GM23338 (cell line): ENCODE results near the gene FANCC. TPM values are rescaled to one million over a fixed set of nuclear protein-coding genes. Genes with fewer than 3 reads are reported as not detected.

Experiments
- ATAC-seq: fragments of 200-7000 bp; cut with Tn5 transposase; 3 replicates; pipeline ENCODE4 v1.9.1; 2020
- DNase-seq: peaks from one replicate; pipeline ENCODE4 v3.0.0-alpha.2; 2015; ENCODE audit warnings: low spot score
- H2AFZ ChIP-seq: fragments of 200-600 bp; sonication (generic); 2 replicates; pipeline ENCODE4 v1.8.0; 2016; ENCODE audit warnings: antibody characterized with exemption, mild to moderate bottlenecking, moderate library complexity
- H3F3A ChIP-seq: fragments of 200-600 bp; sonication (generic); replicated peaks from 2 replicates; pipeline ENCODE4 v1.8.0; 2017; ENCODE audit warnings: antibody characterized with exemption, mixed run types, low read depth
- H3K27ac ChIP-seq: fragments of 200-600 bp; sonication (generic); 2 replicates; pipeline ENCODE4 v1.6.1; 2016; ENCODE audit warnings: low read depth
- H3K27me3 ChIP-seq: fragments of 200-600 bp; sonication (generic); 2 replicates; pipeline ENCODE4 v1.8.0; 2016; ENCODE audit warnings: mild to moderate bottlenecking, mixed run types, moderate library complexity; ENCODE audit not compliant: insufficient read depth
- H3K36me3 ChIP-seq: fragments of 200-600 bp; sonication (generic); 2 replicates; pipeline ENCODE4 v1.8.0; 2016; ENCODE audit warnings: mild to moderate bottlenecking; ENCODE audit not compliant: insufficient read depth
- H3K4me1 ChIP-seq: fragments of 200-600 bp; sonication (generic); 2 replicates; pipeline ENCODE4 v1.8.0; 2016; ENCODE audit warnings: mild to moderate bottlenecking, moderate library complexity; ENCODE audit not compliant: insufficient read depth
- H3K4me2 ChIP-seq: fragments of 200-600 bp; sonication (generic); 2 replicates; pipeline ENCODE4 v1.7.1; 2017; ENCODE audit warnings: mixed run types
- H3K4me3 ChIP-seq: fragments of 200-600 bp; sonication (generic); 2 replicates; pipeline ENCODE4 v1.6.1; 2016; ENCODE audit warnings: mixed run types
- H3K79me2 ChIP-seq: fragments of 200-600 bp; sonication (generic); replicated peaks from 2 replicates; pipeline ENCODE4 v1.8.0; 2017; ENCODE audit warnings: mild to moderate bottlenecking; ENCODE audit not compliant: insufficient read depth
- H3K9me2 ChIP-seq: fragments of 200-600 bp; sonication (generic); 2 replicates; pipeline ENCODE4 v1.8.0; 2017; ENCODE audit not compliant: insufficient read depth
- H4K20me1 ChIP-seq: fragments of 200-600 bp; sonication (generic); replicated peaks from 2 replicates; pipeline ENCODE4 v1.8.0; 2017; ENCODE audit warnings: mild to moderate bottlenecking; ENCODE audit not compliant: insufficient read depth
- H3K27ac Mint-ChIP-seq: 2 replicates; pipeline ENCODE4 v1.8.0; 2020; ENCODE audit warnings: inconsistent platforms, mild to moderate bottlenecking, moderate library complexity, mixed read lengths
- H3K27me3 Mint-ChIP-seq: 3 replicates; pipeline ENCODE4 v1.8.0; 2022; ENCODE audit warnings: low read depth, mild to moderate bottlenecking, moderate library complexity, mixed read lengths, inconsistent platforms; ENCODE audit not compliant: insufficient read depth, poor library complexity
- H3K36me3 Mint-ChIP-seq: 3 replicates; pipeline ENCODE4 v1.8.0; 2021; ENCODE audit warnings: low read depth, mild to moderate bottlenecking, inconsistent platforms, moderate library complexity, mixed read lengths
- H3K4me1 Mint-ChIP-seq: 3 replicates; pipeline ENCODE4 v1.8.0; 2020; ENCODE audit warnings: mild to moderate bottlenecking, inconsistent platforms, mixed read lengths
- H3K4me3 Mint-ChIP-seq: 3 replicates; pipeline ENCODE4 v1.8.0; 2021; ENCODE audit warnings: moderate library complexity, mild to moderate bottlenecking, inconsistent platforms, mixed read lengths
- H3K9me3 Mint-ChIP-seq: 3 replicates; pipeline ENCODE4 v1.8.0; 2020; ENCODE audit warnings: moderate library complexity, mild to moderate bottlenecking, inconsistent platforms, mixed read lengths
- CTCF ChIP-seq, 2 experiments: fragments of 200-600 bp in 1 of 2; sonication (generic) in 1 of 2; conservative IDR thresholded peaks; 2 replicates each; pipeline versions ENCODE4 v1.5.1 to v1.6.1; 2016 to 2017; ENCODE audit warnings: antibody characterized with exemption in 2 of 2, low read depth in 2 of 2, mild to moderate bottlenecking in 2 of 2, moderate library complexity in 1 of 2
- EZH2 ChIP-seq: fragments of 200-600 bp; sonication (generic); IDR thresholded peaks from one replicate; pipeline ENCODE4 v1.8.0; 2017; ENCODE audit warnings: antibody characterized with exemption, mild to moderate bottlenecking, low read depth; ENCODE audit not compliant: unreplicated experiment
- EZH2phosphoT487 ChIP-seq: fragments of 200-600 bp; sonication (generic); IDR thresholded peaks from one replicate; pipeline ENCODE4 v1.8.1; 2018; ENCODE audit warnings: antibody characterized with exemption; ENCODE audit not compliant: unreplicated experiment
- STAT1 ChIP-seq: IDR thresholded peaks from one replicate; pipeline ENCODE4 v1.6.1; 2016; ENCODE audit warnings: antibody characterized with exemption; ENCODE audit not compliant: unreplicated experiment
- ZNF114 ChIP-seq: fragments of 250-450 bp; sonication (Bioruptor Pico); IDR thresholded peaks from 2 replicates; pipeline ENCODE4 v1.5.0; 2020; ENCODE audit warnings: mild to moderate bottlenecking, moderate library complexity
- ZNF331 ChIP-seq: fragments of 250-450 bp; sonication (Bioruptor Pico); IDR thresholded peaks from 2 replicates; pipeline ENCODE4 v1.5.0; 2020; ENCODE audit warnings: low read depth, mild to moderate bottlenecking, moderate library complexity
- ZNF462 ChIP-seq: fragments of 250-450 bp; sonication (Bioruptor Pico); IDR thresholded peaks from 2 replicates; pipeline ENCODE4 v1.5.0; 2020; ENCODE audit warnings: mild to moderate bottlenecking, moderate library complexity
- polyA plus RNA-seq: library from polyadenylated mRNA; unstranded; fragments of >200 nt; fragmentation: Nextera tagmentation; extraction: Ambion mirVana; gene quantifications from 2 replicates; pipeline ENCODE4 v1.2.1, GENCODE V29; 2016
- total RNA-seq: library from RNA; depleted of rRNA; stranded (reverse); fragments of >200 nt; shearing (Covaris generic); gene quantifications from 2 replicates; pipeline ENCODE4 v1.2.3, GENCODE V29; 2014

Gene FANCC
- total and polyA plus RNA-seq, 2 experiments from 2014 or later, result 7.8 to 18.1 TPM

GRCh38 chr9:95138474-95138873 lies 179.0 kb downstream of the FANCC start:
- Mint-ChIP-seq H3K4me3 (no peak overlapping the region), H3K36me3 (no peaks in the 10 kb centered on the region), H3K27ac (no peak overlapping the region), H3K27me3 (peaks cover 3% of the 10 kb centered on the region), H3K4me1 (peaks cover 36% of the 10 kb centered on the region), H3K9me3 (no peaks in the 10 kb centered on the region; the same call in 2 of the 3 replicates)
- Histone ChIP-seq H3K79me2 (no peaks in the 10 kb centered on the region), H3F3A (no peaks in the 10 kb centered on the region), H4K20me1 (no peaks in the 10 kb centered on the region), H3K27ac (no peak overlapping the region), H3K4me1 (peaks cover 9% of the 10 kb centered on the region; the same call in 1 of the 2 replicates), H3K27me3 (no peaks in the 10 kb centered on the region), H3K9me2 (no peaks in the 10 kb centered on the region), H3K4me2 (no peak overlapping the region), H3K36me3 (no peaks in the 10 kb centered on the region), H2AFZ (no peak overlapping the region), H3K4me3 (no peak overlapping the region)
- DNase-seq, result peak; percentile 74
- TF ChIP-seq EZH2phosphoT487, result no peak
- peak in 1 of 2 experiments; percentile 21; a peak in 1 of 4 replicates for TF ChIP-seq CTCF (conservative IDR thresholded peaks at IDR 0.05; ENCODE audit: low read depth in 2 of 2)
- no peak for TF ChIP-seq ZNF114 (CRISPR knock-in tag)
- peak; percentile 96 for ATAC-seq

GRCh38 chr9:95137587-95138145 lies 179.8 kb downstream of the FANCC start:
- ATAC-seq (no peak), DNase-seq (no peak)
- peaks cover 36% of the 10 kb centered on the region for H3K4me1 Mint-ChIP-seq
- H3K4me3 ChIP-seq, result no peak overlapping the region
- H3K27me3 ChIP-seq, result no peaks in the 10 kb centered on the region
- no peaks in the 10 kb centered on the region for H3K9me2 ChIP-seq
- no peak overlapping the region for H3K4me2 ChIP-seq
- peaks cover 3% of the 10 kb centered on the region for H3K27me3 Mint-ChIP-seq
- H3K4me1 ChIP-seq, result 0 out of 2 replicates have a peak, but pooled peaks cover 4% of the 10 kb centered on the region
- no peaks in the 10 kb centered on the region for H3K36me3 Mint-ChIP-seq
- H3K79me2 ChIP-seq, result no peaks in the 10 kb centered on the region
- H3K36me3 ChIP-seq, result no peaks in the 10 kb centered on the region
- H3K27ac ChIP-seq, result no peak overlapping the region
- no peaks in the 10 kb centered on the region for H4K20me1 ChIP-seq
- no peaks in the 10 kb centered on the region for H3F3A ChIP-seq
- H3K9me3 Mint-ChIP-seq, result no peaks in the 10 kb centered on the region; the same call in 2 of the 3 replicates
- H2AFZ ChIP-seq, result no peak overlapping the region
- no peak overlapping the region; the same call in 2 of the 3 replicates for H3K4me3 Mint-ChIP-seq
- no peak overlapping the region for H3K27ac Mint-ChIP-seq
- TF ChIP-seq ZNF462 (CRISPR knock-in tag) (no peak), CTCF (conservative IDR thresholded peaks at IDR 0.05; ENCODE audit: low read depth in 2 of 2) (no peak), ZNF331 (CRISPR knock-in tag) (no peak), EZH2 (no peak), STAT1 (no peak), ZNF114 (CRISPR knock-in tag) (no peak)
